GM21381 (cell line): ENCODE data around the gene RGS10.
"Not testable (repeated sequence)": the region's sequence is repeated elsewhere in the genome, so short reads cannot be mapped to it uniquely, and the experiment has no call there.

Experiments
- ATAC-seq: cut with Tn5 transposase; IDR thresholded peaks from one replicate; pipeline ENCODE4 v1.9.1; 2021; ENCODE audit warnings: mild to moderate bottlenecking, moderate library complexity; ENCODE audit not compliant: unreplicated experiment

RGS10 gene

DNA sequence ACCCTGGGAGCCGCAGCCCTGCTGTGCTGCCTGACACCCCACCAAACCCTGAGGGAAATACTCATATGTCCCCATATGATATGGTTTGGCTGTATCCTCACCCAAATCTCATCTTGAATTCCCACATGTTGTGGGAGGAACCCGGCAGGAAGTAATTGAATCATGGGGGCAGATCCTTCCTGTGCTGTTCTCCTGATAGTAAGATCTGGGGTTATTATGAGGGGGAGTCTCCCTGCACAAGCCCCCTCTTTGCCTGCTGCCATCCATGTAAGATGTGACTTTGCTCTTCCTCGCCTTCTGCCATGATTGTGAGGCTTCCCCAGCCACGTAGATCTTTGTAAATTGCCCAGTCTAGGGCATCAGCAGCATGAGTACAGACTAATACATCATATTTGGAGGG, 68.7 kb downstream of the RGS10 start:
- no peak for ATAC-seq

GRCh38 chr10:119470920-119471702, 71.4 kb downstream of the RGS10 start:
- ATAC-seq, result no peak

DNA sequence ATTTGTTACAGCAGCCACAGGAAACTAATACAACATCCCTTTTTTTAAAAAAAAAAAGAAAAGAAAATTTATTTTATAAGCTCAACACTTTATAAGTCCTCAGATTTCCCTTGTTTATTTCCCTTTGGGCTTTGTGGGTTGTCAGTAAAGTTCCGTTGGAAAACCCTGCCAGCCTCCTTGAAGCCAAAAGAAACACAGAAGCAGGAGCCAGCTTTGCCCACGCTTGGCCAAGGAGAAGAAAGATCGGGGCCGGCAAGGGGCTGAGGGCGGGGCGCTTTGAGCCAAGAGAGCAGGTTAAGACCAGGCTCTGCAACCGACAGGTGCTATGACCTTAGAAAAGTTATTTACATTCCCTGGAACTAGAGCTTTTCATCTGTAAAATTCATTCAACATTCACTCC, 72.7 kb downstream of the RGS10 start:
- ATAC-seq, result no peak

- ATAC-seq, result no peak
These were observed 73.2 kb downstream of the RGS10 start for GRCh38 chr10:119469325-119469707.

DNA sequence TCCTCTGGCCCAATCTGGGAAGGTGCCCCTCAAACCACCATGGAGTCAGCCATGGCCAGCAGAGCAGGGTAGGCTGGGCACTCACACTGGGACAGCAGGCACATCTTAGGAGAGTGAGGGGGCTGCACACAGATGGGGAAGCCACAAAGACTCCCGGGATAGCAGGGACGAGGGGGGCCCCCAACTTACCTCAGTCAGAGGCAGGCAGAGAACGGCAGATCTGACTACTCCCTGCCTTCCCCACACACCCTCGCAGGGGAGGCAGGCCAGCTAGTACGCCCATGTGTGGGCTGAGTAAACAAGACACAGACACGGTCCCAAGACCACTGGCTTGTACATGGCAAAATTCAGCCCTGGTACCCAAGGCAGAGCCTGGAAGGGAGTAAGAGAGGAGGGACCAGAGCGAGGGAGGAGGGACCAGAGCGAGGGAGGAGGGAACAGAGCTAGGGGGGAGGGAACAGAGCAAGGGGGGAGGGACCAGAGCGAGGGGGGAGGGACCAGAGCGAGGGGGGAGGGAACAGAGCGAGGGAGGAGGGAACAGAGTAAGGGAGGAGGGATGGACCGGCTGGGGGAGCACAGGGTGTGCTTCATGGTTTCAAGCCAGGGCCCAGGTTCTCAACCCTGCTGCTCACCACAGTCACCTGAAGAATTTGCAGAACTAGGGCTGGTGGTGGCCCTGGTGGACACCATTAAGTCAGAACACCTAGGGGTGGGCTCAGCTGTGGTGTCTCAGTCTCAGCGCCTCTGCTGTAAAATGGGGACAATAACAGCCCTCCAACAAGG, 73.8 kb downstream of the RGS10 start:
- ATAC-seq, result no peak

DNA sequence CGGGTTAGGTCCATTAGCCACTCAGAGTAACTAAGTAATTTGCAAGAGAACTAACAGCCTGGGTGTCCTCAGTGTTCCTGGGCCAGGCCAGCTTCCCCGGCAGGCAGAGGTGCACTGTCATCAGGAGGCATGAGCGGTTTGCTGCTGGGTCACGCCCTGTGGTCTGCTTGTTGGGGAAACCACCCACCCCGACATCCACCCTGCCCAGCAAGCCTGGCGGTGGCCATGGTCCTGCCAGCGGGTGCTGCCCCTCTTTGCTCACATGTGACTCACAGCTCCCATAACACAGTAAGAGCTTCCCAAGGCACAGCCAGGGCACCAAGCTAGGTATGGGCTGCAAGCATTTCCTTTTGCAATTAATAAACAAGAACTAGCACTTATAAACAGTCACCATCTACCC, 75.9 kb downstream of the RGS10 start:
- no peak for ATAC-seq

- ATAC-seq, result no peak
These were observed 76.4 kb downstream of the RGS10 start for GRCh38 chr10:119466076-119466475.

DNA sequence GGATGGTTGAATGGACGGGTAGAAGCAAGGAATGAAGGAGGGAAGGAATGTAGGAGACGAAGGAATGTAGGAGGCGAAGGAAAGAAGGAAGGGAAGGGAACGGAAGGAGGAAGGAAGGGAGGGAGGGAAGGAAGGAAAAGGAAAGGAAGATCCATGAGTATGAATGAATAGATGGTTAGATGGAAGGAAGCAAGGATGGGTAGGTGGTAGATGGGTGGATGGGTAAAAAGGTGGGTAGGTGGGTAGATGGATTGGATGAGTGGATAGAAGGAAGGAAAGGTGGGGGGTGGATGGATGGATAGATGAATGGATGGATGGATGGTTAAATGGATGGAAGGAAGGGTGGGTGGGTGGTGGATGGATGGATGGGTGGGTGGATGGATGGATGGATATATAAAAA, 77.4 kb downstream of the RGS10 start:
- no peak for ATAC-seq

DNA sequence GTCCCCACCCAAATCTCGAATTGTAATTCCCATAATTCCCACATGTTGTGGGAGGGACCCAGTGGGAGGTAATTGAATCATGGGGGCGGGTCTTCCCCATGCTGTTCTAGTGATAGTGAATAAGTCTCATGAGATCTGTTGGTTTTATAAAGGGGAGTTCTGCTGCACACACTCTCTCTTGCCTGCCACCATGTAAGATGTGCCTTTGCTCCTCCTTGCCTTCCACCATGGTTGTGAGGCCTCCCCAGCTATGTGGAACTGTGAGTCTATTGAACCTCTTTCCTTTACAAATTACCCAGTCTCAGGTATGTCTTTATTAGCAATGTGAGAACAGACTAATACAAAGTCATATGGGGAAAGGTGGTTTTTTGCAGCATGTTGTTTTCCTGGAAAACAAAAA, 79.3 kb downstream of the RGS10 start:
- not testable (repeated sequence) for ATAC-seq

GRCh38 chr10:119462773-119463172, 79.7 kb downstream of the RGS10 start:
- no peak for ATAC-seq

DNA sequence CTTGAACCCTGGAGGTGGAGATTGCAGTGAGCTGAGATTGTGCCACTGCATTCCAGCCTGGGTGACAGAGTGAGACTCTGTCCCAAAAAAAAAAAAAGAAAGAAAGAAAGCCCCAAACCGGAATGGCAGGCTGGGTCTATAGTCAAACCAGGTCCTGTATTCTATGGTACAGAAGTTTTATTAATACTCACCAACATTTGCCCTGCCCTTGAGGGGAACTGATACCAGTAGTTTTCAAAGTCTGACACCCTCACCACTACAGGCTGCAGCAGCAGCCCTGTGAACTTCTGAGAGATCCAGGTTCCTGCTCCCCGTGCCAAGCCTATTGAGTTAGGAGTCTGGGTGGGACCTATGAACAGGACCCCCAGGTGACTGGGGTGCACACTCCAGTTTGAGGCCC, 80.6 kb downstream of the RGS10 start:
- ATAC-seq, result peak; percentile 66

GRCh38 chr10:119461380-119461779, 81.1 kb downstream of the RGS10 start:
- peak; percentile 45 for ATAC-seq

DNA sequence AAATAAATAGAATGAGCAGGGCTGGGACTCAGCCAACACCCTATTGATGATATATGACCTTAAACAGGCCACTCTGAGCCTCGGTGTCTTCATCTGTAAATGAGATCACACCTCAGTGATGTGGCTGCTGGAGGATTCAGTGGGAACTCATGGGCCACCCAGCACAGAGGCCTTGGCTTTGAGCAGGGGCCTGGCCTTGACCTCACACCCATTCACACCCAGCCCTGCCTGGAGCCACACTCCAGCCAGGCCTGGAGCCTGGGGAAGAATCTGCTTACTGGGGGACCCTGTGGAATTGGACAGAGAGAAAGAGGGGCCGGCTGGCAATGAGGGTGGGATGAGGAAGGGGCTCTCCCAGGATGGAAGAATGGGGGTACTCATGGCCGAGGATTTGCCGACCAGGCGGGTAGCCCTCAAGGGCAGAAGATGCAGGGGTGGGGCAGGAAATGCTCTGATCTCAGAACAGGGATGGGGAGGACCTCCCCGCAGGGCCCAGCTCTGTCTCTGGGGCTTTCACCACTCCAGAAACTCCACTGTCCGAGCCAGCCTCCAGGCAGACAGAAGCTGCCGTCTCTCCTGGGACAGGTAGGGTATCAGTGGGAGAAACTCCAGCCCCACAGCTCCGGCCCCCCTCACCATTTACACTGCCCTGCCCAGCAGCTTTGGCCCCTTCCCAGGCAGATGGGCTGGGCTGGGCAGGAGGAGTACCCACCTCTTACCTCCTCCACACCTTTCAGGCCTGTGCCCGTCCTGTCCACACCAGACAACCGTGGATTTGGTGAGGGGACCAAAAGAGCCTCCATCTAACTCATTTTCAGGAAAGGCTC, 81.9 kb downstream of the RGS10 start:
- ATAC-seq, result no peak

DNA sequence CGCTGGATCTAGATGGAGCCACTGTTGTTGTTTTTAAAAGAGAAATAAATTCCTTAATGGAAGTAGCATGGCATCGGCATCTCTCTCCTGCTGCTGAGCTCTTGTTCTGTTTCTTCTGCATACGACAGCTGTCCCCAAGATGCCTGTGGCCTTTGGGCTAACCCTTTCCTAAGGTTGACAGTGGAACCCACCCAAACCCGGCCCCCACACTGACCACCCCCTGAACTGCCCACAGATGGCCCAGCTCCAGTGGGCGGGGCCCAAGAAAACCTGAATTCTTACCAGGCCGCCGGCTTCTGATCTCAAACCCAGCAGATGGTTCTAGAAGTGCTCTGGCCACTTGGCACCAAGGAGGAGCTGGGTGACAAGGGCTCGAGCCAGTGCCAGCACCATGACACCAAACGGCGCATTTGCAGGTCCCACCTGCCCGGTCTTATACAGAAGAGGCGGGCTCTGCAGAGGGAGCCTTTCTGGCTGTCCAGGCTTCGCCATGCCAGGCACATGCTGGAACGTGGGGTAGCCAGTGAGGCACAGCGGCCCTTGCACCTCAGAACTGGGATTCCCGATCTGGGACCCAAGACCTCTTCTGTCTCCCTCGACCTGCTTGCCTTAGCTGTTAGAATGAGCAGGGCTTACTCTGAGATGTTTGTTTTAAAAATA, 82.7 kb downstream of the RGS10 start:
- no peak for ATAC-seq

DNA sequence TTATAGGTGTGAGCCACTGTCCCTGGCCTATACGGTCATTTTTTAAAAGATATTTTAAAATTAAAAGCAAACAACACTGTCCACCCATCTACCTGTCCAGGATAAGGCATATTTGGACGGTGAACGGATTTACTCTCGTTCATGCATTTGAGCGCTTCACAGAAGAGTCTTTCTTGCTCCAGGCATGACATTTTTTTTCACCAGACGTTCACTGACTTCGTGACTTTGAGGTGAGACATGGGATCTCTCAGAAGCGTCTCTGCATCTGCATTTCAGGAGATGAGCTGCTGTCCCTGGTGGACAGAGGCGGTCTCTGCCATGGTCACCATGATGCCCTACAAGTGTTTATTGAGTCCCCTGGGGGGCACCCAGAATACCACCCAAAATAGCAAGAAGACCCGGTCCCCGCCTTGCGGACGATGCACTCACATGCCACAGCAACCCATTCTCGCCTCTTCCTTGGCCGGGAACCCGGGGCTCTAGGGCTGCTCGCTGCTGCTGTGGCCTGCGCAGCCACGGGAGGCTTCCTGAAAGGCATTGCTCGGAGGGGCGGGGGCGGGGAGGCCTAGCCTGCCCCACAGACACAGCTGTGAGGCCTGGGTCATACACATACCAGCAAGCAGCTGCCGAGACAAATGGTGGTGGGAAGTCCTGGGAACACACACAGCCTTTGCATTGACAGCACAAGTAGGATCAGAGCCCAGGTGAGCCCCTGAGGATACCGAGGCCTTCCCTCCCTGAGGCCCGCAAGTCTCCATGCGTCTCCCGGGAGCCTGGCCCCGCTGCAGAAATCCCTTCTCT, 84.4 kb downstream of the RGS10 start:
- no peak for ATAC-seq

- ATAC-seq, result no peak
These were observed 86.1 kb downstream of the RGS10 start for GRCh38 chr10:119456435-119456810.

DNA sequence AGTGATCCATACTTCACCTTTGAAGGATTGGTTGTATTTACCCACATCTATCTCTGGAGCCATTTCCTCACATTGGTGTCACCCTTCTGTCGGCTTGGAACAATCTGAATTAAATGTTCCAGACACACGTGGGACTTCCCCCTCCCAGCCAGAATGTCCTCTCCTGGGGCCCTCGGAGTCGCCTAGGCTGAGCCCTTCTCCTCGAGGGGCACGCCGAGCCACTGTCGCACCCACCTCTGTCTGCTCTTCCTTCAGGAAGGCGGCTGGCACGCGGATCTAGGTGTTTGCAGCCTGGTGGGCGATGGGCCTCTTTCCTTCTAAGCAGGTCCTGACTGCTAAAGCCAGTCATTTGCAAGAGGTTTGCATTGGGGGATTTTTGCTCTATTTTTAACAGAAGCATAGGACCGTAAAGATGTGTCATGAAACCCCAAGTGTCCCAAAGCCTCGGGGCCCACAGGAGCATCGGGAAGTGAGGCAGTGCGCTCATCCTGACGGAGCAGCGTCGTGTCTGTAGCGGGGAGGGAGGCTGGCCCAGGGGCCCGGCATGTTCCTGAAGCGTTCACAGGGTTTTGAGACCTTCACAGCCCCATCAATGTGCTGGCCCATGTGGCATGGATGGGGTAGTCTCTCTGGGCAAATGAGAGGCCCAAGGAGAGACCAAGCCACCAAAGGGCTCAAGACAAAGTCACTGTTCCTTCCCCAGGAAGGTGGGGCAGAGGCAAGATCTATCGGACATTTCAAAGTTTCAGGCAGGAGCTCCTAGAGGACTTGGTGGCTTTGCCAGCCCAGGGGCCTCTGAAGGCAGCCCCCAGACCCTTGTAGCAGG, 86.7 kb downstream of the RGS10 start:
- no peak for ATAC-seq

- no peak for ATAC-seq
These were observed 87.5 kb downstream of the RGS10 start for GRCh38 chr10:119454990-119455389.

DNA sequence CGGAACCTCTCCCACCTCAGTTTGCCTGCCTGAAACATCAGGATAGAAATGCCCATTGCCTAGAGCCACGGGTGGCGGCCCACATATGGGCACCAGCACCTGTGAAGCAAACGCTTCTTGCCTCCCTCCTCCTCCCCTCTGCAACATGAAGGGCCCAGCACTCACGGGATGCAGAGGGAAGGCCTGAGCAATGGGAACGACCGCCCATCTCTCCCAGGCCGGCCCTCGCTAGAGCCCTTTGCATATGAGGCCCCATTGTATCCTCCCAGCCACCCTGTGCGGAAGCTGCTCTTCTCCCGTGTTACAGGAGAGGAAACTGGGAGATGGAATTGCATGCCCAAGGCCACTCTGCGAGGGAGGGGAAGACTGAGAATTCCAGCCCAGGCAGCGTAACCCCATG, 88.2 kb downstream of the RGS10 start:
- no peak for ATAC-seq
